Effector memory CD4-positive, alpha-beta T cell (primary cell): ENCODE measurements around the gene UBA52.

ENCODE experiments used
- DNase-seq, 3 donors: peaks; one replicate each; pipeline ENCODE4 v3.0.0-alpha.2; 2020
- H3K27ac ChIP-seq: 2 replicates; pipeline ENCODE4 v1.7.0; 2013; ENCODE audit warnings: mild to moderate bottlenecking, low read length, moderate library complexity; ENCODE audit not compliant: insufficient read depth, poor library complexity, severe bottlenecking
- H3K27me3 ChIP-seq: replicated peaks from 2 replicates; pipeline ENCODE4 v1.7.0; 2013; ENCODE audit warnings: mild to moderate bottlenecking, low read length; ENCODE audit not compliant: insufficient read depth, control insufficient read depth, poor library complexity, severe bottlenecking
- H3K36me3 ChIP-seq: 2 replicates; pipeline ENCODE4 v1.7.0; 2013; ENCODE audit warnings: mild to moderate bottlenecking, low read length, moderate library complexity; ENCODE audit not compliant: control insufficient read depth, insufficient read depth
- H3K4me1 ChIP-seq: 2 replicates; pipeline ENCODE4 v1.7.0; 2013; ENCODE audit warnings: low read length, mild to moderate bottlenecking; ENCODE audit not compliant: control insufficient read depth, insufficient read depth, poor library complexity, severe bottlenecking
- H3K4me3 ChIP-seq: 2 replicates; pipeline ENCODE4 v1.7.0; 2013; ENCODE audit warnings: low read length, low read depth, mild to moderate bottlenecking; ENCODE audit not compliant: insufficient read depth, poor library complexity, severe bottlenecking
- H3K9me3 ChIP-seq: 2 replicates; pipeline ENCODE4 v1.7.0; 2013; ENCODE audit warnings: mild to moderate bottlenecking, low read length, moderate library complexity; ENCODE audit not compliant: control insufficient read depth

Gene UBA52

GRCh38 chr19:18577365-18577914 is 5.8 kb downstream of the UBA52 start:
- no peak for DNase-seq
- Histone ChIP-seq H3K9me3 (no peaks in the 10 kb centered on the region), H3K4me3 (no peak overlapping the region), H3K36me3 (peaks cover 39% of the 10 kb centered on the region), H3K4me1 (peaks cover 11% of the 10 kb centered on the region), H3K27ac (no peak overlapping the region), H3K27me3 (no peaks in the 10 kb centered on the region)

DNA sequence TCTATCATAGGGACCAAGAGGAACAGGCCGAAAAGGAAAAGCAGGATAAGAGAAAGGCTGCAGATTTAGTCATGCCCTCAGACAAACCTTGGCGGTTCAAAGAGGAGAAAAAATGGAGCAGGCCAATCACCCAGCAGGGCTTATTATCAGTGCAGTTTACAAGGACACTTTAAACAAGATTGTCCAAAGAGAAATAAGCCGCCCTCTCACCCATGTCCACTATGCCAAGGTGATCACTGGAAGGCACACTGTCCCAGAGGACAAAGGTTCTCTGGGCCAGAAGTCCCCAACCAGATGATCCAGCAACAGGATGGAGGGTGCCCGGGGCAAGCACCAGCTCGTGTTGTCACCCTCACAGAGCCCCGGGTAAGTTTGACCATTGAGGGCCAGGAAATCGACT is 8.7 kb downstream of the UBA52 start:
- Histone ChIP-seq H3K4me3 (no peak overlapping the region), H3K4me1 (no peaks in the 10 kb centered on the region), H3K9me3 (no peaks in the 10 kb centered on the region), H3K27me3 (no peaks in the 10 kb centered on the region), H3K27ac (no peak overlapping the region), H3K36me3 (peaks cover 21% of the 10 kb centered on the region)
- no peak for DNase-seq

DNA sequence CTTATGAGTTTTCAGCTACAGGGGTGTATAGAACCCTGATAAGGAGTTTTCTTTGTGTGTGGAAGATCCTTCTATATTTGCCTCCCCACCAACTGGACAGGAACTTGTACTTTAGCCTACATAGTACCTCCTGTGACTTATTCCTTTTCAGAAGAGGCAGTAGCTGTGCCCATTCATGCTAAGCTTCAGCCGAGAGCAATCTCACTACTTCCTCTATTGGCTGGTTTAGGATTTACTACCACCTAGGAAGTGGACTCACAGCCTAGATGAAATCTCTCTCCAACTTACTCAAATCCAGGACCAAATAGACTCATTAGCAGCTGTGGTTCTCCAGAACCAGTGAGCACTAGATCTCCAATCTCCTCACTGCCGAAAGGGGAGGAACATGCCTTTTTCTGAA is 14.6 kb downstream of the UBA52 start:
- no peak for DNase-seq
- no peaks in the 10 kb centered on the region for H3K9me3 ChIP-seq

DNA sequence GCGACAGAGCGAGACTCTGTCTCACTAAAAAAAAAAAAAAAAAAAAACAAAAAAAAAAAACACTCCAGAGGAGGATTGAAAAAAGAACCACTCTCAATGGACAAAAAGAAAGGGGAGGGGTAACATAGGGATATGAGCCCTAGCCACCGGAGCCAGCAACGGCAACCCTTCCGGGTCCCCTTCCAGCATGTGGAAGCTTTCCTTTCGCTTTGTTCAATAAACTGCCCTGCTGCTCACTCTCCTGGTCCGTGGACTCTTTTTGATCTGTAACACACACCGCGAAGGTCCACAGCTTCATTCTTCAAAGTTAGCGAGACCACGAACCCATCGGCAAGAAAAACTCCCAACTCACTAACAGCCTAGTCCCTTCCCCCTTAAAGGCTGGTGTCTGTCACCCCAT is 15.9 kb downstream of the UBA52 start:
- no peak for DNase-seq
- H3K27ac ChIP-seq, result no peak overlapping the region
- peaks cover 18% of the 10 kb centered on the region for H3K4me1 ChIP-seq
- H3K9me3 ChIP-seq, result no peaks in the 10 kb centered on the region
- no peaks in the 10 kb centered on the region for H3K27me3 ChIP-seq
- H3K4me3 ChIP-seq, result no peak overlapping the region
- H3K36me3 ChIP-seq, result no peaks in the 10 kb centered on the region

More for the DNA sequence above, 14.6 kb downstream of the UBA52 start:
- no peaks in the 10 kb centered on the region for H3K27me3 ChIP-seq
- no peak overlapping the region for H3K27ac ChIP-seq
- no peak overlapping the region for H3K4me3 ChIP-seq
- no peaks in the 10 kb centered on the region for H3K36me3 ChIP-seq
- H3K4me1 ChIP-seq, result peaks cover 18% of the 10 kb centered on the region

DNA sequence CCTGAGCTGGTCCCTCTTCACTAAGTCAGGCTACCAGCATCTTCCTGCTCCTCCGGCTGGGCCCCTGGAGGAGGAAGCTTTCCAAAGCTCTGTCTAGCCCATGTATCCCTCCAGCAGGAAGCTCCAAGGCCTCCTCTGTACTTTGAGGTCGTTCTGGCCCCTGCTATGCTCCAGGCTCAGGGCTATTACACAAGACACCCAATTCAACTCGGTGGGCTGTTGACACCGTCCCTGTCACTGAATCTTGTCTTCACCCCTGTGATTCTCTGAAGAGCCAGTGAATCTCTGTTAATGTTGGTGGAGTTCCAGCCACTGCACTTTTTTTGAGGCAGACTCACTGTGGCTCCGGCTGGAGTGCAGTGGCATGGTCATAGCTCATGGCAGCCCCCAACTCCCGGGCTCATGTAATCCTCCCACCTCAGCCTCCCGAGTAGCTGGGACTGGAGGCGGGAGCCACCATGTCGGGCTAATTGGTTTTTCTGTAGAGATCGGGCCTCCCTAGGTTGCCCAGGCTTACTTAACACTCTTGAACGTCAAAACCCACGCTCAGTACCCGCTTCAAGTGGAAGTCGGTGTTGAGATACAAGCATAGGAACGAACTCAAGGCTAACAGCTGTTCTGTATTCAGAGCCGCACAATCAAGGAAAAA is 16.4 kb downstream of the UBA52 start:
- Histone ChIP-seq H3K4me3 (peak overlapping the region; percentile 64), H3K9me3 (no peaks in the 10 kb centered on the region), H3K36me3 (no peaks in the 10 kb centered on the region), H3K27ac (peak overlapping the region; percentile 91), H3K27me3 (no peaks in the 10 kb centered on the region), H3K4me1 (peaks cover 18% of the 10 kb centered on the region)
- no peak for DNase-seq

DNA sequence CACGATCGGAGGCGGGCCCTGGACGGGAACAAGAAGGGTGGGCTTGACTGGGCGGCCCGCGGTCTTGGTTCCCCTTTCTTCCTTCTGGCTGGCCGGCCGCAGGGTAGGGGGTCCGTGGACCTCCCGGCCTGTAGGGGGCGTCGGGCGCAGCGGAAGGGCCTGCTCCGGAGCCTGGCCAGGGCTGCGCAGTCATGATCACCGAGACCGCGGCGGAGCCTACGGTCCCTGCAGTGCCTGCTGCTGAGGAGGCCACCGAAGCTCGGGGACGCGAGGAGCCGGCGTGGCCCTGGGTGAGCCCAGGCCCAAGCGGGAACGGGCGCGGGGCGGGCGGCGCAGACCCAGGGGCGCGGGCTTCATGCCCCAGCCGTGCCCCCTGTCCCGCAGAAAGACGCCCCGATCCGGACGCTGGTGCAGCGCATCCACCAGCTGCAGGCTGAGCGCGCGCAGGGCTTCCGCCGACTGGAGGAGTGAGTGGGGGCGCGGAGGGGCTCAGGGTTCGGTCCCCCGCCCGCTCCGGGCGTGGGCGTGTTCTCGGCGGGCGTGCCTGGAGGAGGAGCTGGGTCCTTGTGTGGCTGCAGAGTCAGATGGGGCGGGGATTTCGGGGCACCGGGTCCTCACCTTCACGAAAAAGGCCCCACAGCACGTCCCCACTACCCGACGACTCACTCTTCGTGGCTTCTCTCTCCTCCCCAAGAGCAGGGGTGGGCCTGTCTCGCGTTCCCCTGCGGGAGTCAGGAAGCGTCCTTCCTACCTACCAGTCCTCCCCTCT is 17.1 kb downstream of the UBA52 start, which contains the start of gene REX1BD:
Gene REX1BD (plus strand): TSS at position 188 of the 769 bp plus-strand sequence. CDS start 4 bp downstream, at position 192.
- Histone ChIP-seq H3K36me3 (no peaks in the 10 kb centered on the region), H3K27ac (peak within 1 kb of the TSS; percentile 91), H3K4me3 (peak within 1 kb of the TSS; percentile 64), H3K9me3 (no peaks in the 10 kb centered on the region), H3K4me1 (peaks cover 18% of the 10 kb centered on the region), H3K27me3 (no peaks in the 10 kb centered on the region)
- DNase-seq, result peak; percentile 75 to 85 (median 78)

- H3K27ac ChIP-seq, result peak overlapping the region; percentile 91
- H3K36me3 ChIP-seq, result no peaks in the 10 kb centered on the region
- H3K9me3 ChIP-seq, result no peaks in the 10 kb centered on the region
- peak overlapping the region; percentile 64 for H3K4me3 ChIP-seq
- H3K27me3 ChIP-seq, result no peaks in the 10 kb centered on the region
- peak in 1 of 3 donors; percentile 66 for DNase-seq
- peaks cover 23% of the 10 kb centered on the region for H3K4me1 ChIP-seq
These were observed 18.0 kb downstream of the UBA52 start for GRCh38 chr19:18589380-18590272.

- peaks cover 27% of the 10 kb centered on the region for H3K4me1 ChIP-seq
- H3K4me3 ChIP-seq, result no peak overlapping the region
These were observed 18.9 kb downstream of the UBA52 start for GRCh38 chr19:18590273-18591272.

More at GRCh38 chr19:18590273-18591272, 18.9 kb downstream of the UBA52 start:
- Histone ChIP-seq H3K27ac (no peak overlapping the region), H3K9me3 (no peaks in the 10 kb centered on the region), H3K27me3 (no peaks in the 10 kb centered on the region), H3K36me3 (no peaks in the 10 kb centered on the region)
- no peak for DNase-seq
